GM10847 (cell line): Measurements from ENCODE around the gene OR6M1.

Experiments
- POLR2A ChIP-seq: IDR thresholded peaks from 2 replicates; pipeline ENCODE4 v1.6.1; 2011; ENCODE audit not compliant: insufficient read length; ENCODE audit errors: extremely low read depth

The OR6M1 gene, protein sequence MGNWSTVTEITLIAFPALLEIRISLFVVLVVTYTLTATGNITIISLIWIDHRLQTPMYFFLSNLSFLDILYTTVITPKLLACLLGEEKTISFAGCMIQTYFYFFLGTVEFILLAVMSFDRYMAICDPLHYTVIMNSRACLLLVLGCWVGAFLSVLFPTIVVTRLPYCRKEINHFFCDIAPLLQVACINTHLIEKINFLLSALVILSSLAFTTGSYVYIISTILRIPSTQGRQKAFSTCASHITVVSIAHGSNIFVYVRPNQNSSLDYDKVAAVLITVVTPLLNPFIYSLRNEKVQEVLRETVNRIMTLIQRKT

DNA sequence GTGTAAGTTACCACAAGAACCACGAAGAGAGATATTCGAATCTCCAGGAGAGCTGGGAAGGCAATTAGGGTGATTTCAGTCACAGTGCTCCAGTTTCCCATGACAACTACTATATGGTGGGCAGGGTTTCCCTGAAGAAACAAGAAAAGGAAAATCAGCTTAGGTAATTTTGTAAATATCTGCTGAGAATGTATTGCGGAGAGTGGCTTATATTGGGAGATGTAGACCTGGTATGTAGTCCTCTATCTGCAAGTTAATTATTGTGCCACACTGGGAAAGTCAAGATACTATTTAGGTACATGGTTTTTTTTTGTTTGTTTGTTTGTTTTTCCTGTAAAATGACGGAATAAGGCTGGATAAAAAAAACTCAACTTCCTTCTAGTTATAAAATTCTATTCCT, at the start of gene OR6M1:
Gene OR6M1, minus strand, starts transcription at position 101 of the 400 bp plus-strand sequence. Its CDS starts 0 bp downstream, at position 101.
- no peak for TF ChIP-seq POLR2A

DNA sequence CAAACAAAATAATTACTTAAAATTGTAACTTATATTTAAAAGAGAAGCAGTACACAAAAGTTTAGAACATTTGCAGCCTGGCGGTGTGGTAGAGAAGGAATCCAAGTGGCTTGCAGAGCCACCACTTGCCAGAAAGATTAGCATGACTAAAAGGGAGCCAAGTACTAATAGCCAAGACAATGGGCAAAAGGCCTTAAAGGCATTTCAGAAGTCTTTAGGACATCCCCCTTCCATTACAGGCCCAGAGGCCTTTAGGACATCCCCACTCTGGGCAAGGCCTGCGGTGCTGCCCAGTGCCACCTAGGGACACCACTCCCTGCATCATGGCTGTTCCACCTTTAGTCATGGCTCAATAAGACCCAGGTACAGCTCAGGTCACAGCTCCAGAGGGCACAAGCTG, 46.9 kb upstream of the OR6M1 start:
- no peak for TF ChIP-seq POLR2A

DNA sequence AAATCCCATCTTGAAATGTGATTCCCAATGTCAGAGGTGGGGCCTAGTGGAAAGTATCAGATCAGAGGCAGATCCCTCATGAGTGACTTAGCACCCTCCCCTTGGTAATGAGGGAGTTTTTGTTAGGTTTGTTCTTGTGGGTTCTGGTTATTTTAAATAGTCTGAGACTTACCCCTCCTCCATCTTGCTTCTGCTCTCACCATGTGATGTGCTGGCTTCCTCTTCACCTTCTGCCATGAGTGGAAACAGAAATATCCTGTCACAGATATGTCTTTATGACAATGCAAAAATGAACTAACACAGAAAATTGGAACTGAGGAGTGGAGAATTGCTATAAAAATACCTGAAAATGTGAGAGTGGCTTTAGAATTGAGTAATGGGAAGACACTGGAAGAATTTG, 46.2 kb upstream of the OR6M1 start:
- TF ChIP-seq POLR2A = no peak

DNA sequence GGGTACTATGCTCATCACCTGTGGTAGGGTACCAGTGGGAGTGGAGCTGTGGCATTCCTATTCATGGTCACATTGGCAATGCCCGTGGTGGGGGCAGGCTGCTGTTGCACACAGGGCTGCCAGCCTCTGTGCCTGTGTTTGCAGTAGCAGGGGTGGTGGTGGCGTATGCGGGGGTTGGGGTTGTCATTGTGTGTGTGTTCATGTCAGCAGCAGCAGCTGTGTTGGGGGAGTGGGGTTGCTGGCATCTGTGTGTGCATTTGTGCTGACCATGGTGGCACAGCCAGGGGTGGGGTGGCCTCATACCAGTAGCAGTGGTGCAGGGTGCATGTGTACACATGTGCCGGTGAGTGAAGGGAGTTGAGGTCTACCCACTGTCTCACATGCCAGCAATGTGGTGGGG, 45.0 kb upstream of the OR6M1 start:
- no peak for TF ChIP-seq POLR2A

DNA sequence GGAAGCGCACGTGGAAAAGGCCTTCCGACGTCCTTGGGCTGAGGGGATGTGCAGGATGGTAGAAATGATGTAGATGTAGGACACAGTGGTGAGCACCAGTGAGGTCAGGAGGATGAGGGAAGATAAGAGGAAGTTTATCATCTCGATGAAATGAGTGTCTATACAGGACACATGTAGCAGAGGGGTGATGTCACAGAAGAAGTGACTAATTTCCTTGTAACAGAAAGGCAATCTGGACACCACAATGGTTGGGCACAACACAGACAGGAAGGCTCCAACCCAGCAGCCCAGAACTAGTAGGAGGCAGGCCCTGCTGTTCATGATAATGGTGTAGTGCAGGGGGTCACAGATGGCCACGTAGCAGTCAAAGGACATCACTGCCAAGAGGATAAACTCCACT, 35.0 kb upstream of the OR6M1 start:
- TF ChIP-seq POLR2A = no peak

DNA sequence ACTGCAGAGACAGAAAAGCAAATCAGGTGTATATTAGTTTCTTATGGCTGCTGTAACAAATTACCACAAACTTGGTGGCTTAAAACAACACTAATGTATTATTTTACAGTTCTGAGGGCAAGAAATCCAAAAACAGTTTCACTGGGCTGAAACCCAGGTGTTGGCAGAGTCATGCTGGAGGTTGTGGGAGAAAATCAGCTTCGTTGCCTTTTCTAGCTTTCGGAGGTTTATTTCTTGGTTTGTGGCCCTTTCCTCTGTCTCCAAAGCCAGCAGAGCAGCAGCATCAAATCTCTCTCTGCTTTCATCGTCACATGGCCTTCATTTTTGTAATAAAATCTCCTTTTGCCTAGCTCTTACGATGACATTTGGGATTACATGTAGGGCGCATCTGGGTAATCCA, 33.0 kb upstream of the OR6M1 start:
- no peak for TF ChIP-seq POLR2A

DNA sequence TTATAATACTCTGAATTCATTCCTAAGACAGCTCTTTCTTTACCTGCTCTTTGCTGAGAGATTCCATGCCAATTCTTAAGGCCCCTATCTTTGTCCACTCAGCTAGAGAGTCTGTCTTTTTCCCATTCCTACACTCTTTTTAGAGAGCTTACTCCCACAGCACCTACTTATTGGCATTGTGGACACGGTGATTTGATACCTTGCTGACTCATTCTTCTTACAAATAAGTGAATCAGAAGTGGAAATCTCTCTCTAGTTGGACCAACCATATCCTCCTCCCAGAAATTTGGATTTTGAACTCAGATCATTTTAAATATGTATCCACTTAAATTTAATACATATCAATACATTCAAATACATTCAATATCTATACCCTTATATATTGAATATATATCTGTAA, 32.5 kb upstream of the OR6M1 start:
- no peak for TF ChIP-seq POLR2A

DNA sequence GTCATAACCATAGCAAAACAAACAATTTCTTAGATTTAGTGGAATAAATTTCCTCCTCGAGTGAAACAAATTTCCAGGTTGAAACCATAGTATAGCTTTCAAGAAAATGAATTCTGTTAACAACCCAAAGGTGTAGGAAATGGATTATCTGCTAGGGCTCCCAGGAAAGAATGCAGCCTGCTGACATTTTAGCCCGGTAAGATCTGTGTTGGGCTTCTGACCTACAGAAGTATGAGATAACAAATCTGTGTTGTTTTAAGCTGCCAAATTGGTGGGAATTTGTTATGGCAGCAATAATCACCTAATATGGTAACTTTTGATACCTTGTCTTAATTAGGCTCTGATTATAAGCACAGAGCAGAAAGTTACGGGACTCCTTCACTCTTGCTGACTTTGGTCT, 32.0 kb upstream of the OR6M1 start:
- no peak for TF ChIP-seq POLR2A

DNA sequence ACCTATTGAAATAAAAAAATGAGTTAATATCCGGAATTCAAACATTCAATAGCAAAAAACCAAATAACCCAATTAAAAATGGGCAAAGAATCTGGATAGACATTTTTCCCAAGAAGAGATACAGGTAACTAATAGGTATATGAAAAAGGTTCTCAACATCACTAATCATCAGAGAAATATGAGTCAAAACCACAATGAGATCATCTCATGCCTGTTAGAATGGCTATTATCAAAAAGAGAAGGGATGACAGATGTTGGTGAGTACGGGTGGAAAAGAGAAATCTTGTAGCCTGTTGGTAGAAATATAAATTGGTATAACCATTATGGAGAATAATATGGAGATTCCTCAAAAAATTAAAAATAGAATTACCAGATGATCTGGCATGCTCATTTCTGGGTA, 26.9 kb upstream of the OR6M1 start:
- TF ChIP-seq POLR2A = no peak

DNA sequence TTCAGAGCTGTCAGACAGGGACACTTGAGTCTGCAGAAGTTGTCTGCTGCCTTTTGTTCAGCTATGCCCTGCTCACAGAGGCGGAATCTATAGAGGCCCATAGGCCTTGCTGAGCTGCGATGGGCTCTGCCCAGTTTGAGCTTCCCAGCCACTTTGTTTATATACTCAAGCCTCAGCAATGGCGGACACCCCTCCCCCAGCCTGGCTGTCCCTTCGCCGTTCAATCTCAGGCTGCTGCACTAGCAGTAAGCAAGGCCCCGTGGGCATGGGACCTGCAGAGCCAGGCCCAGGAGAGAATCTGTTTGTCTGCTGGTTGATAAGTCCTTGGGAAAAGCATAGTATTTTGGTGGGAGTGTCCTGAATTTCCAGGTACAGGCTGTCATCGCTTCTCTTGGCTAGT, 23.6 kb upstream of the OR6M1 start:
- TF ChIP-seq POLR2A = no peak

DNA sequence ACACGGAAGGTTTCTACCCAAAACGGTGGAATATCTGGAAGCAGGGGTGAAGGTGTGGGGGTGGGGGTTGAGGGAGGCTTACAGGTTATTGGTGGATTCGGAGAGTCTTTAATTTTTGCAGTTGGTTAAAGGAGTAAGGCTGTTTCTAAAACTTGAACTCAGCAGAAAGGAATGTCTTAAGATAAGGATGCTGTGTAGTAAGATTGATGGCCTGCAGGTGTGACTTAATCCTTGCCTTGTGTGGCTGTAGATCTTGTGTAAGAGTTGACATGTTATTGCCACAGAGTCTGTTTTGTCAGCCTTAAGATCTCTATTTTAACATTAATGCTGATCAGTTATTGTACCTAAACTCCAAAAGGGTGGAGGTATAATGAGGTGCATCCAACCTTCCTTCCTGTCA, 16.4 kb upstream of the OR6M1 start:
- TF ChIP-seq POLR2A = no peak

DNA sequence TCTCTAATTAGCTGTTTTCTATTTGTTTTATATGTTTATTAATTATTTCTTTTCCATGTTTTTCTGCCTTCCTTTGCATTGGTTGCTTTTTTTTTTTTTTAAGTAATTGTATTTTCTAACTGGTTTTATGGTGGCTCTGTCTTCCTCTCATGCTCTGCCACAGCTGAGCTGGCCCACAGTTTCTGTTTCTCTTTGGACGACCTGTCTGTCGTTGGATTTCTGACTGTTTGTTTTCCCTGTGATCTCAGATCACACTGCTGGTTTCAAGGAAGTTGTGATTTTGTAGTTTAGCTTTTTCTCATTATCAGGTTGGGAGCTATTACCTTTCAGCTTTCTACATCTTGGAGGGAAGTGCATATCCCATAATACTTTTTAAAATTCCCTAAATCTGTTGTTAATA, 15.9 kb upstream of the OR6M1 start:
- TF ChIP-seq POLR2A = no peak

DNA sequence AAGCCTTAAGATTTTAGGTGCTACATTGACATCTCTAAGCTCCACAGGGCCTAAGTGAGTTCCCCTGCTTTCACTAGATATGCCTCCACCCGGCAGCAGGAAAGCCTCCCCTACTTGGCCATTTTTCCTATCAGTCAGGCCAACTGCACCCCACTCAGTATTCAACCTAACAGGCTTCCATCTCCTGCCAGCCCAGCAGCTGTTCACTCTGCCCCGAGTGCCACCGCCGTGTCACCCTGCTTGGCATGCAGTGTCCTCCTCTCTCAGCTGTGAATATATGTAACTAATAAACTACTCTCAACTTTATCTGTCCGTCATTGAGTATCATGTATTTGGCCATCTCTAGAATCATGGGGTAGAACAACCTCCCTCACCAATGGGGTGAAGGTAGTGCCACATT, 9.0 kb upstream of the OR6M1 start:
- TF ChIP-seq POLR2A = no peak

DNA sequence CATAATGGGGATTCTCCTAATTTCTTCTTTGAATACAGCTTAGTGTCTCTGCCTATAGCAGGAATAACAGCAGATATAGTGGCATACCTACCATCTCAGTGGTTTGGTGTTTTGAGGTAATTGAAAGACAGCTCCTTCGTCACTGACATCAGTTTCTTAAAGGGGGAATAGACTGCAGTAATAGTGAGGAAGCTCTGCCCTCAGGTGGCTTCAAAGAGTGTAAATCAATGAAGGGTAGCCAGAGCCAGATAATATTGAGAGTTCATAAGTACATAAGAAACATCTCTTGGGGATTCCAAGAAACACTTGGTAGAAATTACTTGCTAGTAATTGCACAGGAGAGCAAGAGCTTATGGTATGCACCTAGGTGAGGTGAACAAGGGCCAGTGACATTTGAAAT, 4.4 kb downstream of the OR6M1 start:
- no peak for TF ChIP-seq POLR2A

DNA sequence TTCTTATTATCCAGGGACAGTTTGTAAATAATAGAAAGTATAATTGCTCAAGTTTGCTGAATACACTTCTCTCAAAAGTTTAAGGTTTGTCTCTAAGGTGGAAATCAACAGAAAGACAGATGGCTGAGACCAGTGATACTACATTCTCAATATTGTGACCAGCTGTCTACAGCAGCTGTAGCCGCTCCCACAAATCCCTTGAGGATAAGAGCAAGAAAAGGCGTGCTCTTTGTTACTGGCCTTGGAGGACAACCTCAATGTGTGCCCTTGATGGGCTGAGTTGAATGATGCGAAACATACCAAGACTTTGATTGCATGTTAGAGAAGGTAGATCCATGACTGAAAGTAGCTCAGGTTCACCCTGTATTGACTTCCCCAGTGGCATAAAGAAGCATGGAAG, 6.1 kb downstream of the OR6M1 start:
- no peak for TF ChIP-seq POLR2A

DNA sequence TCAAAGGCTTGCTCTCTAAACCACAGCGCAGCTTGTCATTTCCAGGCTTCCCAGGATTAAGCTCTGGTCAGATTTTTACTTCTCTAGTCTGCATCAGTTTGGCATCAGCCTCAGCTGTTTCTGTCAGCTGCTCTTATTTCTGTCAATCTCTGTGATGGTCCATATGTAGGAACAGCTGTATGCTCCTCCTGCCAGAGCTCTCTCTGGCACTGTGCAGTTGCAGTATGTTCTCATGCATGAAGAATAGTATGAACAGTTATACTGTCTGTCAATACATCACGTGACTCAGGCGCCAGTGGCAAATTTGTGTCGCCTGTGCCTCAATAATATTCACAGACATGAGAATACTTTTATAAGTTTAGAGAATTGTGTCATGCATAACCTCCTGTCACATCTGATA, 6.7 kb downstream of the OR6M1 start:
- no peak for TF ChIP-seq POLR2A

DNA sequence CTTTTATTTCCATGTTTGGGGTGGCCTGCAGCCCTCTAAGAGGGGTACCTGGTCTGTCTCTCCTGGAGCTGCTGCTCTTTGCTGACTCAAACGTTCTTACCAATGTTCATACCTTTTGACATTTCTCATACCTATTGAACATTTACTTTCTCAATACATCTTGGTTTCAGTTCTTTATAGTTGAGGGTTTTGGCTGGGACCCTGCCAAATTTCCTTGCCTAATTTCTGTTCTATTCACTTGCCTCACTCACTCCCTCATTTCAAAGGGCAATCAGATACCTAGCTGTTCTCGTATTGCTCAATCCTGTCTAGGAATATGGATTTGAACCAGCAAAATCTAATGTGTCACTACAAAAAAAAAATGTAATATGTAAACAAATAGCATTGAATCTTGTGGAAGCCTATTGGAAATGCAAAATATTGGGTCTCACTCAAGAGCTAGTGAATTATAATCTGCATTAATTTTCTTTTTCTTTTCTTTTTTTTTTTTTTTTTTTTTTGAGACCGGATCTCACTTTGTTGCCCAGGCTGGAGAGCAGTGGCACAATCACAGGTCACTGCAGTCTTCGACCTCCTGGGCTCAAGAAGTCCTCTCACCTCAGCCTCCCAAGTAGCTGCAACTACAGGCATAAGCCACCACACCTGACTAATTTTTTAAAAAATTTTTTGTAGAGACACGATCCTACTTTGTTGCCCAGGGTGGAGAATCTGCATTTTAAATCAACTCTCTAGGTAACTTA, 7.5 kb downstream of the OR6M1 start:
- no peak for TF ChIP-seq POLR2A
